ENCODE measurements around the gene SLC7A10. TPM values are rescaled to one million over a fixed set of nuclear protein-coding genes. Genes with fewer than 3 reads are reported as not detected.

The SLC7A10 gene
- total RNA-seq, 1 donor from 2014 or later, result not detected

DNA sequence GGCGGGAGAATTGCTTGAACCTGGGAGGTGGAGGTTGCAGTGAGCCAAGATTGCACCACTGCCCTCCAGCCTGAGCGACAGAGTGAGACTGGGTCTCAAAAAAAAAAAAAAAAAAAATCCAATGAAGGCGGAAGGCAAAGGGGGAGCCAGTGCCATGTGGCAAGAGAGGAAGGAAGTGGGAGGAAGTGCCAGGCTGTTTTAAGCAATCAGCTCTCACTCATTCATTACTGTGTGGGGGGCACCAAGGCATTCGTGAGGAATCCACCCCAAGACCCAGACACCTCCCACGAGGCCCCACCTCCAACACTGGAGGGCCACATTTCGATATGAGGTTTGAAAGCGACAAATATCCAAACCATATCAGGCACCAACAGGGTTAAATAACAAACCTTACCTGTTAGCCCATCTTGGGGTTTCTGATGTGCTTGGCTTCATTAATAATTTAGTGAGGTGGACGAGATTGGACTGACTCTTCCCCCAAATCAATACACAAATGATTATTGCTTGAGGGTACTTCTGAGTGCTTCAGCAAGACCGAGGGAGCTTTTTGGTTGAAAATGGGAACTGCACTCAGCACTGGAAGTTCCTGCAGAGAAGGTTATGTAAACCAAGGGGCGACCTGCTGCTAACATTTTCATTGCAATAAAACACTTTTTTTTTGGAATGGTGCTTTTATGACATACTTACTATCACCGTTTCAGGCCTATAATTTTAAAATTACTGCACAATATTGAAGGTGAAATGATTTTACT, 39.0 kb downstream of the SLC7A10 start:
- TF ChIP-seq, protein P1, sequence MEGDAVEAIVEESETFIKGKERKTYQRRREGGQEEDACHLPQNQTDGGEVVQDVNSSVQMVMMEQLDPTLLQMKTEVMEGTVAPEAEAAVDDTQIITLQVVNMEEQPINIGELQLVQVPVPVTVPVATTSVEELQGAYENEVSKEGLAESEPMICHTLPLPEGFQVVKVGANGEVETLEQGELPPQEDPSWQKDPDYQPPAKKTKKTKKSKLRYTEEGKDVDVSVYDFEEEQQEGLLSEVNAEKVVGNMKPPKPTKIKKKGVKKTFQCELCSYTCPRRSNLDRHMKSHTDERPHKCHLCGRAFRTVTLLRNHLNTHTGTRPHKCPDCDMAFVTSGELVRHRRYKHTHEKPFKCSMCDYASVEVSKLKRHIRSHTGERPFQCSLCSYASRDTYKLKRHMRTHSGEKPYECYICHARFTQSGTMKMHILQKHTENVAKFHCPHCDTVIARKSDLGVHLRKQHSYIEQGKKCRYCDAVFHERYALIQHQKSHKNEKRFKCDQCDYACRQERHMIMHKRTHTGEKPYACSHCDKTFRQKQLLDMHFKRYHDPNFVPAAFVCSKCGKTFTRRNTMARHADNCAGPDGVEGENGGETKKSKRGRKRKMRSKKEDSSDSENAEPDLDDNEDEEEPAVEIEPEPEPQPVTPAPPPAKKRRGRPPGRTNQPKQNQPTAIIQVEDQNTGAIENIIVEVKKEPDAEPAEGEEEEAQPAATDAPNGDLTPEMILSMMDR (IDR thresholded peaks at IDR 0.05; ENCODE audit: insufficient read depth, low read length, poor library complexity, severe bottlenecking), result no peak
- H3K27me3 ChIP-seq (ENCODE audit: control insufficient read depth, insufficient read depth, low read length), result peaks cover 7% of the 10 kb centered on the region
- H3K4me3 ChIP-seq (ENCODE audit: low read depth, low read length), result no peak overlapping the region
- DNase-seq (ENCODE audit: low read depth), result no peak
- H3K36me3 ChIP-seq (ENCODE audit: control insufficient read depth, insufficient read depth, low read length), result no peaks in the 10 kb centered on the region

GRCh38 chr19:33177417-33177979, 48.2 kb downstream of the SLC7A10 start:
- TF ChIP-seq, protein P1 (IDR thresholded peaks at IDR 0.05; ENCODE audit: insufficient read depth, low read length, poor library complexity, severe bottlenecking), result peak; percentile 50
- peak overlapping the region; percentile 41 for H3K4me3 ChIP-seq (ENCODE audit: low read depth, low read length)
- DNase-seq (ENCODE audit: low read depth), result no peak
- no peaks in the 10 kb centered on the region for H3K36me3 ChIP-seq (ENCODE audit: control insufficient read depth, insufficient read depth, low read length)
- no peaks in the 10 kb centered on the region for H3K27me3 ChIP-seq (ENCODE audit: control insufficient read depth, insufficient read depth, low read length)

DNA sequence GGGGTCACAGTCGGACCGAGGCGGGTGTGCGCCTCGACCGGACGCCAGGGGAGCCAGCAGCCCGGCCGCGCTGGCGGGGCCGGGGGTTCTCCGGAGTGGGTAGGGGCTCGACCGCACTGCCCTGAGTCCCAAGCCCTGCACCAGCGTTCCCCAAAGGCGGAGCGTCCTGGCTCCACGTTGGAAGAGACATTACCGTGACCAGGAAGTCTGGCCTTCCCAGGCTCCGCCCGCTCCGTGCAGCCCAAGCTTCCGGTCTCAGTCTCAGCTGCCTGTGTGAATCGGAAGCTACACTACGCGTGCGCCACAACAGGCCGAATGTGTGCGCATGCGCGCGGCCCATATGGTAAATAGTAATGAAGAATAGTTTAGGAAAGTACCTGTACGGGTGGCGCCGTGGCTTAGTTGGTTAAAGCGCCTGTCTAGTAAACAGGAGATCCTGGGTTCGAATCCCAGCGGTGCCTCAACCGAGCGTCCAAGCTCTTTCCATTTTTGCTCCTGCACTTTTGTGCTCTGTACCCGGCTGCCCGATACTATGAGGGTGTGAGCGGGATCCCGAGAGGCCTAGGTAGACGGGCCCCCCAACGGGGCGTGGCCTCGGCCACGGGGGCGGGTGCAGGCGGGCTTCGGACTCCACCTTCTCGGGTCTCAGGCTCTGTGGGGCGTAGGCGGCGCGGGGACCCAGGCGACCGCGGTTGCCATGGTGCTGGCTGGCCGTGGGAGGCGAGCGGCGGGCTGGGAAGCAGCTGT, 48.8 kb downstream of the SLC7A10 start:
- H3K36me3 ChIP-seq (ENCODE audit: control insufficient read depth, insufficient read depth, low read length), result no peaks in the 10 kb centered on the region
- TF ChIP-seq, protein P1 (IDR thresholded peaks at IDR 0.05; ENCODE audit: insufficient read depth, low read length, poor library complexity, severe bottlenecking), result no peak
- peak overlapping the region; percentile 90 for H3K4me3 ChIP-seq (ENCODE audit: low read depth, low read length)
- DNase-seq (ENCODE audit: low read depth), result peak; percentile 90
- H3K27me3 ChIP-seq (ENCODE audit: control insufficient read depth, insufficient read depth, low read length), result no peaks in the 10 kb centered on the region

DNA sequence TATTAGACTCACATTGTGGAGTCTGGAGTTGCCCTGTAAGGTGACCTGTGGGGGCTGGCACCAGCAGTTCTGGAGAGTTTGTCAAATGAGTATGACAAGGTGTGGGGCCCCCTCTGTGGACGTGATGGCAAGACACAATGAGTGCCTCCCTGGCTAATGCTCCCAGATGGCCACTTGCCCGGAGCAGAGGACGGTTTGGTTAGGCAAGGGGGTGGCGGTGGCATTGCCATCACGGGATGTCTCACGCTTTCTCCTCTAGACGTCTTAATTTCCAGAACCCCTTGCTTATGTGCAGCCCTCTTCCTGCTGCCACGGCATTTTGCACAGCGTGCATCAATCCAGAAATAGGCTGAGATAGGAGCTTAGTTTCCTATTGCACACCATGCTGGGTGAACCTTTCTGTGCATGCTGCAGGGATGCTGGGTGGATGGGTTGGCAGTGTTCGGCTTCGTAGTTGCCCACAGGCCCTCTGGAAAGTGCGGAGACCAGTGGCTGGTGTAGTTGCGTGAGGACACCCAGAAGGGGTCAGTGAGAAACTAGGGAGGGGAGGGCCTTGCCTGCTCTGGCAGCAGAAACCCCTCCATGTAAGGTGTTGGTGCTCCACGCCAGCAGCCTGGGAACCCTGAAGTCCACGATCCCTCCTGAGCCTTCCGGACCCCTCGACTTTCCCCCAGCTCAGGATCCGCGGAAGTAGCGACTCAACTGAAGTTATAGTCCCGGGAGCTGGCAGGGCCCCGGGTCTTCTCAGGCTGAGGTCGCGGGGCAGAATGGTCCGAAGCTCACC, 49.6 kb downstream of the SLC7A10 start:
- H3K4me3 ChIP-seq (ENCODE audit: low read depth, low read length), result peak overlapping the region; percentile 90
- DNase-seq (ENCODE audit: low read depth), result no peak
- TF ChIP-seq, protein P1 (IDR thresholded peaks at IDR 0.05; ENCODE audit: insufficient read depth, low read length, poor library complexity, severe bottlenecking), result peak; percentile 9
- H3K36me3 ChIP-seq (ENCODE audit: control insufficient read depth, insufficient read depth, low read length), result no peaks in the 10 kb centered on the region
- H3K27me3 ChIP-seq (ENCODE audit: control insufficient read depth, insufficient read depth, low read length), result no peaks in the 10 kb centered on the region

DNA sequence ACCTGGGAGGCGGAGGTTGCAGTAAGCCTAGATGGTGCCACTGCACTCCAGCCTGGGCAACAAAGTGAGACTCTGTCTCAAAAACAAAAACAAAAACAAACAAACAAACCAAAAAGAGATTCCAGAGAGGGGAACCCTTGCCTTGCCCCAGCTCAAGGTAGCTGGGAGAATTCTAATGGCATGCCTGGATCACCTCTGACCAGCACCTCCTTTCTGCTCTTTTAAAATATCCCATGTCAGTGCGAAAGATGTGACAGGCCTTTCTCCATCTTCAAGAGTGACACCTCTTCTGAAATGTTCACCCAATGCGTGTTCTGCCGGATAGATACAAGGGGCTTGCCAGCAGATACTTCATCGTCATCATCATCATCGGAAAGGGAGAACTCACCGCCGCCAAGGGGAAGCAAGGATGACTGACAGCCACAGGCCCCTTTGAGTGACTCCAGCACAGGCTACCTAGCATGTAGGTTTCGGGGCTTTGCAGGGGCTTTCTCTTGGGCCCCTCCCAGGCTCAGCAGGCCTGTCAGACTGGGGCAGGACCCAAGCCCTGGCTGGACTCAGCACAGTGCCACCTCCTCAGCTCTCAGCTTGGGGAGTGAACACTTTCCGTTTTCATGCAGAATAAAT, 50.4 kb downstream of the SLC7A10 start:
- TF ChIP-seq, protein P1 (IDR thresholded peaks at IDR 0.05; ENCODE audit: insufficient read depth, low read length, poor library complexity, severe bottlenecking), result no peak
- DNase-seq (ENCODE audit: low read depth), result no peak

More for the DNA sequence above, 50.4 kb downstream of the SLC7A10 start:
- Histone ChIP-seq H3K27me3 (ENCODE audit: control insufficient read depth, insufficient read depth, low read length) (no peaks in the 10 kb centered on the region), H3K36me3 (ENCODE audit: control insufficient read depth, insufficient read depth, low read length) (no peaks in the 10 kb centered on the region), H3K4me3 (ENCODE audit: low read depth, low read length) (no peak overlapping the region)

Data from kidney epithelial cell (primary cell).